ENCODE data around the gene AHNAK2.
"Not testable (repeated sequence)": the region's sequence is repeated elsewhere in the genome, so short reads cannot be mapped to it uniquely, and the experiment has no call there.

Gene AHNAK2

DNA sequence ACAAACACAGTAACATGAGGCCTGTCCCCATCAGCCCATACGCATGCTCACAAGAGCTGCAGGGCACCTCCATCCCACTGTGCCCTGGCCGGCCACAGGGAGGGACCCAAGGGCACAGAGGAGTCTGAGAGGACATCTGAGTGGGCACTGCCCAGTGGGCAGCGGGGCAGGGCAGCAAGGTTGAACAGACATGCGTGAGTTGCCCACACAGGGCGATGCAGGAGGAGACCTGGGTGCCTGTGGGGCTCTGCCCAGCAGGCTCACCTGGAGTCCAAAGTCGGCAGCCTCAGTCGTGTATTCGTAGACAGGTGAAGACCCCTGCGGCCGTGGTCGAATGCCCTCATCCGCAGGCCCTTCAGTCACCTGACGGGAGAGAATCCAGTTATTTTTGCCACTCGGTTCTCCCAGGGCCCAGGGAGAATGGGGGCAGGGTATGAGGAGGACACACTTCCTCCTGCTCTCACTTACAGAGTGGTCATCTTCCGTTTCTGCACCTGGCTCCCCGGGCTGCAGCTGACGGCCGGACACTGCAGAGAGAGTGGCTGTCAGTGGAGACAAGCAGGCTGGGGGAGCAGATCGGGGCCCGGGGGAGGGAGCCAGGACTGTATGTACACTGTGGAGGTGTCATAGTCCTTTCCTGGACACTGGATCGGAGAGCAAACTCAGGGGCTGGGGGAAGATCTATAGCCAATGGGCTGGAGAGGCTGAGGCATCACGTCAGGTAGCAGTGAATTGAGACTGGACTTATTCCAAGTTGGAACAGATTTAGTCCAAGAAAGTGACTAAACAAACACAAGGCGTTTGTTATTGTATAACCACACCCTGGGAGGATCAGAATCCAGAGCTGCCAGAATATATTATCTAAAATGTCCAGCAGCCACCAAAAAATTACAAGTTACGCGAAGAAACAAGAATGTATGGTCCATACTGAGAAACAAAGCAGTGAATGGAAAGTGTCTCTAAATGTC, 20.7 kb downstream of the AHNAK2 start:
- TF ChIP-seq, protein P1, sequence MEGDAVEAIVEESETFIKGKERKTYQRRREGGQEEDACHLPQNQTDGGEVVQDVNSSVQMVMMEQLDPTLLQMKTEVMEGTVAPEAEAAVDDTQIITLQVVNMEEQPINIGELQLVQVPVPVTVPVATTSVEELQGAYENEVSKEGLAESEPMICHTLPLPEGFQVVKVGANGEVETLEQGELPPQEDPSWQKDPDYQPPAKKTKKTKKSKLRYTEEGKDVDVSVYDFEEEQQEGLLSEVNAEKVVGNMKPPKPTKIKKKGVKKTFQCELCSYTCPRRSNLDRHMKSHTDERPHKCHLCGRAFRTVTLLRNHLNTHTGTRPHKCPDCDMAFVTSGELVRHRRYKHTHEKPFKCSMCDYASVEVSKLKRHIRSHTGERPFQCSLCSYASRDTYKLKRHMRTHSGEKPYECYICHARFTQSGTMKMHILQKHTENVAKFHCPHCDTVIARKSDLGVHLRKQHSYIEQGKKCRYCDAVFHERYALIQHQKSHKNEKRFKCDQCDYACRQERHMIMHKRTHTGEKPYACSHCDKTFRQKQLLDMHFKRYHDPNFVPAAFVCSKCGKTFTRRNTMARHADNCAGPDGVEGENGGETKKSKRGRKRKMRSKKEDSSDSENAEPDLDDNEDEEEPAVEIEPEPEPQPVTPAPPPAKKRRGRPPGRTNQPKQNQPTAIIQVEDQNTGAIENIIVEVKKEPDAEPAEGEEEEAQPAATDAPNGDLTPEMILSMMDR (IDR thresholded peaks at IDR 0.05; ENCODE audit: extremely low read depth, insufficient read depth, missing control alignments): no peak
- DNase-seq (ENCODE audit: low spot score): no peak
- in situ Hi-C loops (cut with MboI; ENCODE audit: low pct_unique_long_range_greater_than_20kb, low sequenced_read_pairs, unreplicated experiment): no loop called here

DNA sequence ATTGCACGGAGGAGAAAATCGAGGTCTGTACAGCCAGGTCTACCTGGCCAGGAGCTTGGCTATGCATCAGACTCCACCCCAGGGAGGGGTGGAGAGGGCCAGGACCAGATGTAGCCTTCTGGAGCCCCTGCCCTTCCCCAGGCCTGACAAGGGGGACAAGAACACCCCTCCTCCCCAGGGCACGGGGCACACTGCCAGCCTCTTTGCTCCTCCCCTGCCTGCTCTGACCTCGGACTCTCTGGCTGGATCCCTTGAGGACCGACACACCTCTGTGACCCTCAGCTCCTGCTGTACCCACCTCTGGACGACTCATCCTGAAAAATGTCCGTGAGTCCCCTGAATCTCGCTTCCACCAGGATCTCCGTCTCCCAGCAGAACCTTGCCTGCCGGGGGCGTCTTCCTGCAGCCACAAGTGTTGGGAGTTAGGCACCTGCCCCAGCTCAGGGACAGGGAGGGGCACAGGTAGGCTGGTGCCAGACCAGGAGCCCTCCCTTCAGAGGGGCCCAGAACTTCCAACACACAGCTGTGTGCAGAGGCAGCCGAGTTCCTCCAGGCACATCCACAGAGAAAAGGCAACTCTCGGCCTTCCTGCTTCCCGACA, 21.8 kb downstream of the AHNAK2 start:
- in situ Hi-C loops (cut with MboI; ENCODE audit: low pct_unique_long_range_greater_than_20kb, low sequenced_read_pairs, unreplicated experiment): no loop called here
- DNase-seq (ENCODE audit: low spot score): no peak
- TF ChIP-seq, protein P1 (IDR thresholded peaks at IDR 0.05; ENCODE audit: extremely low read depth, insufficient read depth, missing control alignments): no peak

DNA sequence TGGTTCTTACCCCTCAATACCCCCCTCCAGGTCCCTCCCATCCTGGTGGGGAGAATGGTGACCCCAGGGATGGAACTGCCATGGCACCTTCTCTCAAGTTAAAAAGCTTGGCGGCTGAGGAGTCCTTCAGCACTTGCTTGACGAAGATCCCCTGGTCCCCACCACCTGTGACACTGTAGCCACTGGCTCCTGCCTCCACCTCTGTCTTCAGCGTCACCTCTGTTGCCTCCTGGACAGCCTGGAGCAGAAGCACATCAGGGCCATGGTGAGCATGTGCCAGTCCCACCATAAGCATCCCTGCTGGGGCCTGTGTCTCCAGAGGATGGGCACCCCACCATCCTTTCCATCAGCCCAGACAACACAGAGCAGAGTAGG, 22.8 kb downstream of the AHNAK2 start:
- in situ Hi-C loops (cut with MboI; ENCODE audit: low pct_unique_long_range_greater_than_20kb, low sequenced_read_pairs, unreplicated experiment): no loop called here
- no peak for DNase-seq (ENCODE audit: low spot score)
- TF ChIP-seq, protein P1 (IDR thresholded peaks at IDR 0.05; ENCODE audit: extremely low read depth, insufficient read depth, missing control alignments): no peak

DNA sequence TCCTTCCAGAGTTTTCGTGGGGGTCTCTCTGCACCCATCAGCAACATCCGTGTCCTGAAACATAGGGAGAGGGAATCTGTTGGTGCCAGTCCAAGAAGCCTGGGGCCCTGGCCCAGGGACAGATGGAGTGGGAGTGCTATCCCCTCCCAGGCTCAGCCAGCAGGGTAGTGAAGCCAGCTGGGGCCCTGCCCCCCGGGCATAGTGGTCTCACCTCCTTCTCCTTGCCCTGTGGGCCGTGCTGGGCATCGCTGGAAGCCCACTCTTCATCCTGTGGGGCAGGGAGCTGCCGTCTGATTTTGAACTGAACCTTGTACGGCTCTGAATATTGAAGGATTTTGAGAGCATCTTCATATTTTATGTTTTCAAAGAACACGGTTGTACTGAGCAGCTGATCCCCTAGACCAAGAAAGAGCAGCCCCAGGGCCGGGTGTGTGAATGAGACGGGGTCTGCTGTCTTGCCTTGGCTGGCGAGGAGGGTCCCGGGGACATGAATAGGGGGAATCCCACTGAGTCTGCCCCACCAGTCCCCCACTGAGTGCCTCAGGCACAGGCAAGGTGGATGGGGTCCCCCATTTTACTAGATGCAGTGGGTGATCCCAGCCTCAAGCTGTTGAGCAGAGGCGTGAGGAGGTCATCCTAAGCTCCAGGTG, 23.3 kb downstream of the AHNAK2 start:
- in situ Hi-C loops (cut with MboI; ENCODE audit: low pct_unique_long_range_greater_than_20kb, low sequenced_read_pairs, unreplicated experiment): no loop called here
- TF ChIP-seq, protein P1 (IDR thresholded peaks at IDR 0.05; ENCODE audit: extremely low read depth, insufficient read depth, missing control alignments): no peak
- no peak for DNase-seq (ENCODE audit: low spot score)

DNA sequence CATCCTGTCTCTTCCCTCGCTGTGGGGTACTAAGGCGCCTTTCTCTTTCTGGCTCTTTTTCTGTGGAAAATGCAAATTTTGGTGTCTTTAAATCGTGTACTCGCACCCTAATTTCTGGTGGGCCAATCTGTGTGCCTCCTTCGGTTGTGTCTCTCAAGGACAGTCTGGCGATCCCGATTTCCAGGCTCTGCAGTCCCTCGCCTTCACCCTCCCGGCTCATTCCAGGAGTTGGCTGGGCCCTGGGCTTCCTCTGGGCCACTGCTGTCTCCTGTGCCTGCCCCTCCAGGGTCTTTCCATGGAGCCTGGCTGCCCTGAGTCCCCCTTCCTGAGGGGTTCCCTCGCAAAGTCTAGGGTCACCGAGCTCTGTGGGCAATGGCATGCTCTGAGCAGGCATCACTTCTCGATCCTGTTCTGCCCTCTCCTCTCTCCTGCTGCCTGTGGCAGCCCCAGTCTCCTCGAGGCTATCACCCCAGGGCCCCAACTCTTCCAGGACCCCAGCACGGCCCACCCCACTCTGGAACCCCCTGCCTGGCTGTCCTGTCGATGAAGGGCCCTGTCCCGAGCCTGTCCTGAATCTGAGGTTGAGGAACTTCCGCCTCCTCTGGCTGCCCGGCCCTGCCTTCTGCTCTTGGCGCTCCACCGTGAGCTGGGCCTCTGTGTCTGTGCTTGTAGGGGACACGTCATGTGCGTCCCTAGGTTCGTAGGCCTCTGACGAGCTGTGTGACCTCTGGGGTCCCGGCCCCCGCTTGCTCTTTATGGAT, 24.1 kb downstream of the AHNAK2 start:
- TF ChIP-seq, protein P1 (IDR thresholded peaks at IDR 0.05; ENCODE audit: extremely low read depth, insufficient read depth, missing control alignments): no peak
- in situ Hi-C loops (cut with MboI; ENCODE audit: low pct_unique_long_range_greater_than_20kb, low sequenced_read_pairs, unreplicated experiment): no loop called here
- no peak for DNase-seq (ENCODE audit: low spot score)

DNA sequence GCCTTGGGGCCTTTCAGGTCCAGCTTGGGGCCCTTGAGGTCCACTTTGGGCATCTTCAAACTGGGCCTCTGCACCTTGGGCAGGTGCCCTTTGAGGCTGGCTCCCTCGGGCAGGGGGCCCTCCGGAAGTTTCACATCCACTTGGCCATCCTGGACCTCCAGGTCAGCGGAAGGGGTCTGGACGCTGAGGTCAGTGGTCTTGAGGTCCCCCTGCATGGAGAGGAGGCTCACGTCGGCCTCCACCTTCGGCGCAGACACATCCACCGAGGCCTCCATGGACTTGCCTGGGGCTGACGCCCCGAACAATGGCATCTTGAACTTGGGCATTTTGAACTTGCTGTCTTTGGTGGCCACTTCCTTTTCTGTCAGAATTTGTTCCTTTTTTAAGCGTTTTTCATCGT, 25.1 kb downstream of the AHNAK2 start:
- no peak for DNase-seq (ENCODE audit: low spot score)
- TF ChIP-seq, protein P1 (IDR thresholded peaks at IDR 0.05; ENCODE audit: extremely low read depth, insufficient read depth, missing control alignments): no peak
- in situ Hi-C loops (cut with MboI; ENCODE audit: low pct_unique_long_range_greater_than_20kb, low sequenced_read_pairs, unreplicated experiment): no loop called here

DNA sequence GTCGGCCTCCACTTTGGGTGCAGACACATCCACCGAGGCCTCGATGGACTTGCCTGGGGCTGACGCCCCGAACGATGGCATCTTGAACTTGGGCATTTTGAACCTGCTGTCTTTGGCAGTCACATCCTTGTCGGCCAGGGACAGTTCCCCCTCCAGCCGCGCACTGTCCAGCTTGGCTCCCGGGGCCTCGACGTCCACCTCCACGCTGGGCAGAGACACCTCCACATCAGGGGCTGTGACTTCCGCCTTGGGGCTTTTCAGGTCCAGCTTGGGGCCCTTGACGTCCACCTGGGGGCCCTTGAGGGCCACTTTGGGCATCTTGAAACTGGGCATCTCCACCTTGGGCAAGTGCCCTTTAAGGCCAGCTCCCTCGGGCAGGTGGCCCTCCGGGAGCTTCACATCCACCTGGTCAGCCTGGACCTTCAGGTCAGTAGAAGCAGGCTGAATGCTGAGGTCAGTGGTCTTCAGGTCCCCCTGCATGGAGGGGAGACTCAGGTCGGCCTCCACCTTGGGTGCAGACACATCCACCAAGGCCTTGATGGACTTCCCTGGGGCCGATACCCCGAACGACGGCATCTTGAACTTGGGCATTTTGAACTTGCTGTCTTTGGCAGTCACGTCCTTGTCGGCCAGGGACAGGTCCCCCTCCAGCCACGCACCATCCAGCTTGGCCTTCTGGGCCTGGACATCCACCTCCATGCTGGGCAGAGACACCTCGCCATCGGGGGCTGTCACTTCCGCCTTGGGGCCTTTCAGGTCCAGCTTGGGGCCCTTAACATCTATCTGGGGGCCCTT, 26.1 kb downstream of the AHNAK2 start:
- not testable (repeated sequence) for DNase-seq (ENCODE audit: low spot score)

DNA sequence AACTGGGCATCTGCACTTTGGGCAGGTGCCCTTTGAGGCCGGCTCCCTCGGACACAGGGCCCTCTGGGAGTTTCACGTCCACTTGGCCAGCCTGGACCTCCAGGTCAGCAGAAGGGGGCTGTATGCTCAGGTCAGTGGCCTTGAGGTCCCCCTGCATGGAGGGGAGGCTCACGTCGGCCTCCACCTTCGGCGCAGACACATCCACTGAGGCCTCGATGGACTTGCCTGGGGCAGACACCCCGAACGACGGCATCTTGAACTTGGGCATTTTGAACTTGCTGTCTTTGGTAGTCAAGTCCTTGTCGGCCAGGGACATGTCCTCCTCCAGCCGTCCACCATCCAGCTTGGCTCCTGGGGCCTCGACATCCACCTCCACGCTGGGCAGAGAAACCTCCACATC, 27.5 kb downstream of the AHNAK2 start:
- in situ Hi-C loops (cut with MboI; ENCODE audit: low pct_unique_long_range_greater_than_20kb, low sequenced_read_pairs, unreplicated experiment); DNase-seq (ENCODE audit: low spot score): not testable (repeated sequence)

More for the DNA sequence above, 26.1 kb downstream of the AHNAK2 start:
- in situ Hi-C loops (cut with MboI; ENCODE audit: low pct_unique_long_range_greater_than_20kb, low sequenced_read_pairs, unreplicated experiment): not testable (repeated sequence)

All from GM13977 (cell line).